ENCODE data around the gene POU3F3.

POU3F3 gene

DNA sequence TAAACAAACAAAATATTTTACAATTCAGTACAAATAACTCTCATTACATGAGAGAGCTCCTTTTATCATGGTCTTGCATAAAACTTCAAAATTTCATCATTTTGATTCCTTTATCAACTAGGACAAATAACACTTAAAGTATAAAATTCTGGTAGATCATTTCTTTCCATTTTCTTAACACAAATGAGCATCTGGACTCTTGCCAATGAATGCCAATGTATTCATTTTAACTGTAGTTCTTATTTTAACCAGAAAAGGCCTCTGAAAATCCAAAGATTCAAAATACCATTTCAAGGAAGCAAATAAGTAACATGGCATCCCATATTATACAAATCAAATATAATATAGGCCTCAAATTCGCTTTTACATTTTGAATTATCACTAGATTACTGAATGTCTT lies 13.8 kb upstream of the POU3F3 start:
- POLR2A ChIA-PET = no interaction called here
- TF ChIP-seq, protein P1, sequence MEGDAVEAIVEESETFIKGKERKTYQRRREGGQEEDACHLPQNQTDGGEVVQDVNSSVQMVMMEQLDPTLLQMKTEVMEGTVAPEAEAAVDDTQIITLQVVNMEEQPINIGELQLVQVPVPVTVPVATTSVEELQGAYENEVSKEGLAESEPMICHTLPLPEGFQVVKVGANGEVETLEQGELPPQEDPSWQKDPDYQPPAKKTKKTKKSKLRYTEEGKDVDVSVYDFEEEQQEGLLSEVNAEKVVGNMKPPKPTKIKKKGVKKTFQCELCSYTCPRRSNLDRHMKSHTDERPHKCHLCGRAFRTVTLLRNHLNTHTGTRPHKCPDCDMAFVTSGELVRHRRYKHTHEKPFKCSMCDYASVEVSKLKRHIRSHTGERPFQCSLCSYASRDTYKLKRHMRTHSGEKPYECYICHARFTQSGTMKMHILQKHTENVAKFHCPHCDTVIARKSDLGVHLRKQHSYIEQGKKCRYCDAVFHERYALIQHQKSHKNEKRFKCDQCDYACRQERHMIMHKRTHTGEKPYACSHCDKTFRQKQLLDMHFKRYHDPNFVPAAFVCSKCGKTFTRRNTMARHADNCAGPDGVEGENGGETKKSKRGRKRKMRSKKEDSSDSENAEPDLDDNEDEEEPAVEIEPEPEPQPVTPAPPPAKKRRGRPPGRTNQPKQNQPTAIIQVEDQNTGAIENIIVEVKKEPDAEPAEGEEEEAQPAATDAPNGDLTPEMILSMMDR (IDR thresholded peaks at IDR 0.05; ENCODE audit: control extremely low read depth, extremely low read depth, low read depth, missing control alignments) = no peak
- CTCF ChIA-PET = interaction anchor here (1.4 to 1.7 kb wide), 2 partner anchors 9 to 33 kb away, joined by 3 to 13 read pairs; no protein-coding TSS in a partner anchor
- DNase-seq (ENCODE audit: extremely low spot score) = no peak

DNA sequence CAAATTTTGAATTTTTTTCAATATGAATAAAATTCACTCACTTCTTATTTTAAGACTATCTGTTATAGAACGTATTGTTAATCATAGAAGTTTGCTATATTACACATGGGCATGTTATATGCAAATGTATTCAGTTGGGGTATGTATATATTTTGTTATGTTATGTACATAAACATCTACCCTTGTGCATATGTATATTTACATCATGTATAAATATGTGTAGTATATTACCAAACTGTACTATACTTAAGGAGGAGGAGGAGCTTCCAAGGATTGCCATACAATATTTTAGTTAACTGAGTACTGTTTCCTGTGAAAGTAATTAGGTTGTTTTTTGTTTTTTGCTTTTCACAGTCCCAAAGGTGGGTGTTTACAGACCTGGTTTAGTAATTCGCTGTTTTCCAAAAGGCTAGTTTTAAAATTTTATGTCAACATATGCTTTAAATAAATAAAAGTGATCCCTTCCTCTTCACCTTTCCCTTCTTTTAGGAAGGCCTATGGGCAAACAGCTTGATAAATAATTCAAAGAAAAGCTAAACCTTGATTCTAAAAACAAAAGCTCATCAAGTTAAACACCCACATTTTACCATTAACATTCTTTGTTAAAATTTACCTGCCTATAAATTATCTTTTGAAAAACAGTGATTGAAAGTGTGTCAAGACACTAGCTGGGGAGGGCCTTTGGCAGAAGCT lies 12.9 kb upstream of the POU3F3 start:
- DNase-seq (ENCODE audit: extremely low spot score) = no peak
- ChIA-PET POLR2A (no interaction called here), CTCF (interaction anchor here (1.4 to 1.7 kb wide), 2 partner anchors 9 to 32 kb away, joined by 3 to 13 read pairs; no protein-coding TSS in a partner anchor)
- TF ChIP-seq, protein P1 (IDR thresholded peaks at IDR 0.05; ENCODE audit: control extremely low read depth, extremely low read depth, low read depth, missing control alignments) = no peak

DNA sequence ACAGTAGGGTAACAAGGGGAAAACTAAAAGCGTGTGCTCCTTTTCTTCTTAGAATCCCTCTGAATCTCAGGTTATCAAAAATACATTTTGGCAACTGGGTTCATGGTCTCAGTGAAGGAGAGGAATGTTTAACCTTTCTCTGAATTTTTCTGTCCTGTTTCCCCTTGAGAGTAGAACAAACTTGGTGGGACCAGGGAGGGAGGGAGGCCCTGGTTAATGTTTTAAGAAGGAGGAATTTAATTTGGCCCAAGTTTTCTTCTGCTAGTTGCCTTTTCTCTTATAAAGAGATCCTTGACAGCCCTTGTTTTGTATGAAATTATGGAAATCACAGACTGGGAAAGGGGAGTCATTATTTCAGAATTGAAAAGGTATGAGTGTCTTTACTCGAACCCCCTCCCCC lies 12.2 kb upstream of the POU3F3 start:
- CTCF ChIA-PET = interaction anchor here (1.7 kb wide), 1 partner anchor 8 kb away, joined by 13 read pairs; no protein-coding TSS in a partner anchor

DNA sequence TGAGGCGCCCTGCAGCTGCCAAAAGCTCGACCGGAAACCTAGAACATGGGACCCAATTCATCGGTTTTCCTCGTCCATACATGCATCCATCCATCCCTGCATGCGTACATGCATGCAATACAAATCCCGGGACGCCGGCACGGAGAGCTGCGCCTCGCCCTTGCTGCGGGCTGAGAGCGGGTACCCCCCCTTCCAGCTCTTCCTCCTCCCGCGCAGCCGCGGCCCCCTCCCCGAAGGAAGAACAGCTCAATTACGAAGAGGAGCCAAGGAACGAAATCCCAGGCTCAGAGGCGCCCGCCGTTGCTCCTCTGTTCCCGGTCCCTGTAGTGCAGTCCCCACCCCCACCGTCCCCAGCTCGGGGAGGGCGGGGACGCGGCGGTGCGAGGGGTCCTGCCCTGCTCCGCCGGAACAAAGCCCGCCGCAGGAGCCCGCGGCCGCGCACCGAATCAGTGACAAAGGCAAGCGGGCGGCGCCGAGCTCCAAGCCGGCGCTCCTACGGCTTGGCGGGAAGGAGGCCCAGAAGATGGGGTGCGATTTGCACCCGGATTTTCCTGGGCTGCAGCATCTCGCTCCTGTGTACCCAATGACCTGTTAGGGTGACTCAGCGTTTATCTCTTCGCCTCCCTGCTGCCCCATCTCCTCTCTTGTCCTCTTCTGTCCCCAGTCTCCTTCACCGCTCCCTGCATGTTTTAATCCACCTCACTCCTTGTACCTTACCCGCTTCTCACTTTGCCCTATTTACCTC lies 8.9 kb upstream of the POU3F3 start:
- TF ChIP-seq, protein P1 (IDR thresholded peaks at IDR 0.05; ENCODE audit: control extremely low read depth, extremely low read depth, low read depth, missing control alignments) = no peak
- ChIA-PET CTCF (no interaction called here), POLR2A (no interaction called here)
- DNase-seq (ENCODE audit: extremely low spot score) = peak; percentile 23

More for the DNA sequence above, 12.2 kb upstream of the POU3F3 start:
- DNase-seq (ENCODE audit: extremely low spot score) = no peak
- TF ChIP-seq, protein P1 (IDR thresholded peaks at IDR 0.05; ENCODE audit: control extremely low read depth, extremely low read depth, low read depth, missing control alignments) = no peak
- POLR2A ChIA-PET = no interaction called here

DNA sequence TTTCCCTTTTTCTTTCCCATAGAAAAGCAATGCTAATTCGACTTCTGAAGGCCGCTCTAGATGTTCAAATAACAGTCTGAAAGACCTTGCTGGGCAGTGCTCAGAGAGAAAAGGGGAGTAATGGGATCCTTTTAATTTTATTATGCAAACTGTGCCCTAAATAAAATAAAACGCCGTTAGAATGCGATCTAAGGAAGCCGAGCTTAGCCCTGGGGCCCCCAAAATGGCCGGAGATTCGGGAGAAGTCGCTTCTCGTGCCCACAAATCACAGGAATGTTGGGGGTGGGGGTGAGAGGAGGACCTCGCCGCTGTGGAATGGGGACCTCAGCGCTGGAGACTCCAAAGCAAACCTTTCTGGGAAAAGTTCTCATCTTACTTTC lies 8.4 kb upstream of the POU3F3 start:
- CTCF ChIA-PET = interaction anchor here (1.2 kb wide), 1 partner anchor 77 kb away, joined by 3 read pairs; no protein-coding TSS in a partner anchor
- TF ChIP-seq, protein P1 (IDR thresholded peaks at IDR 0.05; ENCODE audit: control extremely low read depth, extremely low read depth, low read depth, missing control alignments) = no peak
- DNase-seq (ENCODE audit: extremely low spot score) = no peak
- POLR2A ChIA-PET = no interaction called here

DNA sequence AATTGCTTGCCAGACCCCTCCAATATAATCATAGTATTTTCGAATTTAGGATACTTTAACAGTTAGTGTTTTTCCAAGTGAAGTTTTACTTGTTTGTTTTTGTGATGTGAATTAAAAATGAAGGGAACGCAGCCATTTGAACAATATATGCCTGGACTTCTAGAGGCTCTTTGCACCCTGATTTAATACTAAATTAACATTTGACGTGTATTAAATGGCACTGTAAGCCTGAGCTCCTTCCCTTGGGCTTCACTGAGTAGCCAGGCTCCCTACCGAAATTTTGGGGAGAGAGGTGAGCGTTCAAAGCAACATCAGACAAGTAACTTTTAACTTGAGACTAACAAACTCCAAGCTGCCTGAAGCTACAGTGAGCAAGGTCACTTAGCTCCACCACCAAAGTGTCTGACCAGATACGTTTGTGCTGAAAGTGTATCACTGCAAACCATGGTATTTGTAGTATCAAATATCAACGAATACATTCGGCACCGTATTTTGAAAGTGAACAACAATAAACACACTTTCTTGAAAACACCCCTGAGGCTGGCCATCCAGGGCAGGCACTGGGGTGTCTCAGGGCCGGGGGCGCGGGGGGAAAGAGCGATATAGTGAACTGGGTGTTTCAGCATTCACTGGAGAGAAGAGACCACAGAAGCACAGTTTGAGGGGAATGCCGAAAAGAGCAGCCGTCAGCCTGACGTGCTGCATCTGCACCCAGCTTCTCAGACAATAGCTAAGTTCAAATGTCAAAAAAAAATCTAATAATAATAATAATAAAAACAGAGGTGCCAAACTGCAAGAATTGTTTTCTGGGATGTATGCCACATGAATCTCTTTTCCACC lies 7.7 kb upstream of the POU3F3 start:
- CTCF ChIA-PET = interaction anchor here (1.2 to 1.7 kb wide), 4 partner anchors 10 to 78 kb away, joined by 3 to 6 read pairs (median 4); no protein-coding TSS in a partner anchor
- TF ChIP-seq, protein P1 (IDR thresholded peaks at IDR 0.05; ENCODE audit: control extremely low read depth, extremely low read depth, low read depth, missing control alignments) = no peak
- POLR2A ChIA-PET = no interaction called here
- DNase-seq (ENCODE audit: extremely low spot score) = no peak

Measured in GM10248 (cell line).